ENCODE data around the gene RRP8. TPM values are rescaled to one million over a fixed set of nuclear protein-coding genes. Genes with fewer than 3 reads are reported as not detected.

Gene RRP8
- total RNA-seq, 2 experiments from 2014 or later = 34.4 to 35.0 TPM

DNA sequence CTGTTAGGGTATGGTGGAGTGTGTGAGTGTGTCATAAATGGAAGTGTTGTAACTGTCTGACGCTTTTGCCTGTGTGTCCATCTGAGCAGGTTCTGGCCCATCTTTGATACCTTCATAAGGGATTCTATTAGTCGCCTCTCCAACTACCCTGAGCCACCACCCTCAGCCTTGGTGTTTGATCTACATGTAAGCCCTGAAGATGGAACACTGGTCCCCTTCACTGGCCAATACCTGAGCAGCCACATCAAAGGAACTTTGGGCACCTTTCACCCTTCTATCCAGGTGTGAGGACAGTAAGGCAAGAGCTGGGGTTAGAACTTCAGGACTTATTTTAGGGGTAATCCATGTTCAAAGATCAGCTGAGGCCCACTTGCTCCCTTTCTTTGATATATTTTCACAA, 55.3 kb downstream of the RRP8 start:
- ChIA-PET CTCF (interaction anchor here (1.0 to 1.2 kb wide), 2 partner anchors 18 to 25 kb away, joined by 3 to 4 read pairs; no protein-coding TSS in a partner anchor), POLR2A (no interaction called here)
- H3K4me1 Mint-ChIP-seq = no peaks in the 10 kb centered on the region
- intact Hi-C loops (cut with DNase I, micrococcal nuclease) = no loop called here
- DNase-seq (no peak), ATAC-seq (no peak)
- H3K27me3 Mint-ChIP-seq = no peaks in the 10 kb centered on the region
- H3K9me3 Mint-ChIP-seq (ENCODE audit: low read depth) = no peaks in the 10 kb centered on the region
- H3K4me3 Mint-ChIP-seq = no peak overlapping the region
- H3K27ac Mint-ChIP-seq = no peak overlapping the region
- H3K36me3 Mint-ChIP-seq (ENCODE audit: low read depth) = peaks cover under 1% of the 10 kb centered on the region

DNA sequence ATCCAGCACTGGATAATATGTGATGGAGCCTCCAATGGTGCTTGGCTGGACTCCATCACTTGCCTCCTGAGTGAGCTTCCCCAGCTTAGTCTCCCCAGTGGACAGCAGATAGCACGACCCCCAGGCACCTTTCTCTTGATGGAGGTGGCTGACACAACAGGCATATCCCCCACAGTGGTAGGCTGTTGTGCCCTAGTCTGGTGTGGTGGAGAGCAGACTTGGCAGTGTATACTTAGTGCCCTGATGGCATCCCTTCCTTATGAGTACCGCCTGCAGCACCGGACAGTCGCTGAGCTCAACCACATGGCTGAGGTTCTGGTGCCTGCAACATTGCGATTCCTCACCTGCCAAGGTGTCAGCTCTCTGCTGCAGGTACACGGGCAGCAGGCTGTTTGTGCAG, 56.2 kb downstream of the RRP8 start:
- H3K4me3 Mint-ChIP-seq = no peak overlapping the region
- H3K9me3 Mint-ChIP-seq (ENCODE audit: low read depth) = no peaks in the 10 kb centered on the region
- ChIA-PET POLR2A (no interaction called here), CTCF (interaction anchor here (1.2 kb wide), 1 partner anchor 26 kb away, joined by 3 read pairs; no protein-coding TSS in a partner anchor)
- H3K36me3 Mint-ChIP-seq (ENCODE audit: low read depth) = peaks cover 2% of the 10 kb centered on the region
- intact Hi-C loops (cut with DNase I, micrococcal nuclease) = no loop called here
- no peaks in the 10 kb centered on the region for H3K27me3 Mint-ChIP-seq
- H3K4me1 Mint-ChIP-seq = no peaks in the 10 kb centered on the region
- ATAC-seq = no peak
- no peak overlapping the region for H3K27ac Mint-ChIP-seq
- DNase-seq = no peak

DNA sequence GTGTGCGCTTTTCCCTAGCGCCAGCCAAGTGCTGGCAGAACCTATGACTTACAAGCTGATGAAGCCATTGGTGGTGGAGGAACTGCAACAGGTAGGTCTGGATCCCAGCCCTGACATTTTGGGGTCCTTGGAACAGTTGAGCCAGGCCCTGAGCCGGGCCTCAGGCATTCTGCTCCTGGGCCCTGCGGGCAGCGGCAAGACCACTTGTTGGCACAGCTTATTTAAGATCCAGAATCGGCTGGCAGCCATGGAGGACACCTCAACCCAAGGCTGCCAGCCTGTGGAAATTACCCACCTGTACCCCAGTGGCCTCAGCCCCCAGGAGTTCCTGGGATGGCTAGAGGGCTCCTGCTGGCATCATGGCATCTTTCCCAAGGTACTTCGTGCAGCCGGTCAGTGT, 56.7 kb downstream of the RRP8 start:
- POLR2A ChIA-PET = no interaction called here
- Mint-ChIP-seq H3K4me1 (no peaks in the 10 kb centered on the region), H3K27ac (no peak overlapping the region), H3K27me3 (no peaks in the 10 kb centered on the region), H3K4me3 (no peak overlapping the region), H3K9me3 (ENCODE audit: low read depth) (no peaks in the 10 kb centered on the region), H3K36me3 (ENCODE audit: low read depth) (peaks cover 2% of the 10 kb centered on the region)
- intact Hi-C loops (cut with DNase I, micrococcal nuclease) = no loop called here
- no peak for DNase-seq
- CTCF ChIA-PET = interaction anchor here (0.9 kb wide), 1 partner anchor 158 kb away, joined by 3 read pairs; no protein-coding TSS in a partner anchor
- ATAC-seq = no peak

DNA sequence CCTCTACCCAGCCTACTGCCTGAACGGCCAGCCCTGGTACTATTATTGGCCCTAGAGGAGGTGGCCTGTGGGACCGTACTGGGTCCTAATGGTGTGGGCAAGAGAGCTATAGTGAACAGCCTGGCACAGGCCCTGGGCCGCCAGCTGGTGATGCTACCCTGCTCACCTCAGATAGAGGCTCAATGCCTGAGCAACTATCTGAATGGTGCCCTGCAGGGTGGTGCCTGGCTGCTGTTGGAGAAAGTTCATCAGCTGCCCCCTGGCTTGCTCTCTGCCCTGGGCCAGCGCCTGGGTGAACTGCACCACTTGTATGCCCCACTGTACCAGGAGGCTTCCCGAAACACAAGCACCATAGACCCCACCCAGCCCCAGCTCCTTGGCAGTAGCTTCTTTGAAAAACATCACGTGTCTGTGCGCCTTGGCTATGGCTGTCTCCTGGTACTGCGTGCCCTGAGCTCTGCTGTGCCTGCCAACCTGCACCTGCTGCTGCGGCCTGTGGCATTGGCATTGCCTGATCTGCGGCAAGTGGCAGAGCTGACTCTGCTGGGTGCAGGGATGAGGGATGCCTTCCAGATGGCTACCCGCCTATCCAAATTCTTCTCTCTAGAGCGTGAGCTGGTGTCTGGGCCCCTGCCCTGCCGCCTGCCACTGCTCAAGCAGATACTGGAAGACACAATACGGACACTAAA, 57.4 kb downstream of the RRP8 start:
- DNase-seq (no peak), ATAC-seq (no peak)
- ChIA-PET POLR2A (interaction anchor here (0.6 kb wide), 1 partner anchor 15 kb away, joined by 3 read pairs; no protein-coding TSS in a partner anchor), CTCF (interaction anchor here (0.7 to 0.9 kb wide), 2 partner anchors 159 to 199 kb away, joined by 3 read pairs; no protein-coding TSS in a partner anchor)
- intact Hi-C loops (cut with DNase I, micrococcal nuclease) = no loop called here
- Mint-ChIP-seq H3K4me3 (no peak overlapping the region), H3K9me3 (ENCODE audit: low read depth) (no peaks in the 10 kb centered on the region), H3K36me3 (ENCODE audit: low read depth) (peaks cover 2% of the 10 kb centered on the region), H3K27ac (no peak overlapping the region), H3K27me3 (no peaks in the 10 kb centered on the region), H3K4me1 (no peaks in the 10 kb centered on the region)

Other genes with a start within 250 kb of the RRP8 start
- gene SMPD1, start 213.1 kb downstream of the RRP8 start, total RNA-seq = 10 to 100 TPM; 13.1 to 14.1 TPM
- 10 to 100 TPM; 43.2 to 49.8 TPM for gene APBB1, start 184.5 kb downstream of the RRP8 start, total RNA-seq
- gene HPX, start 162.6 kb downstream of the RRP8 start, total RNA-seq = under 1 TPM; 0.16 to 0.33 TPM
- gene TRIM3, start 129.7 kb downstream of the RRP8 start, total RNA-seq = 1 to 10 TPM; 3.8 to 4.2 TPM
- gene ARFIP2, start 122.3 kb downstream of the RRP8 start, total RNA-seq = 10 to 100 TPM; 36.7 to 40.3 TPM
- 10 to 100 TPM; 27.1 to 39.2 TPM for gene TIMM10B, start 122.1 kb downstream of the RRP8 start, total RNA-seq
- gene DNHD1, start 106.3 kb downstream of the RRP8 start, total RNA-seq = 10 to 100 TPM; 20.9 to 21.0 TPM
- gene ILK, start 158 bp upstream of the RRP8 start, total RNA-seq = 10 to 100 TPM; 85.6 to 89.0 TPM
- gene TAF10, start 8.6 kb upstream of the RRP8 start, total RNA-seq = 100 to 1,000 TPM; 133 to 152 TPM
- 10 to 100 TPM; 38.1 to 47.9 TPM for gene TPP1, start 15.8 kb upstream of the RRP8 start, total RNA-seq
- under 1 TPM; 0.78 to 0.91 TPM for gene DCHS1, start 52.2 kb upstream of the RRP8 start, total RNA-seq
- 100 to 1,000 TPM; 118 to 156 TPM for gene MRPL17, start 79.7 kb upstream of the RRP8 start, total RNA-seq
- gene OR2AG2, start 168.4 kb upstream of the RRP8 start, total RNA-seq = under 1 TPM; 0.14 to 0.26 TPM
- gene OR2AG1, start 179.4 kb upstream of the RRP8 start, total RNA-seq = not detected
- under 1 TPM; 0.14 to 0.25 TPM for gene OR6A2, start 196.1 kb upstream of the RRP8 start, total RNA-seq
- gene OR10A5, start 242.1 kb upstream of the RRP8 start, total RNA-seq = not detected

All from activated CD4-positive, alpha-beta T cell treated with anti-CD3 and anti-CD28 coated beads for 36 hours (primary cell).